Lung (tissue), 12 donors: Measurements from ENCODE around the gene MAGEC3. TPM values are rescaled to one million over a fixed set of nuclear protein-coding genes. Genes with fewer than 3 reads are reported as not detected.

Source experiments
- ATAC-seq: fragments of 200-7000 bp; cut with Tn5 transposase; one replicate; pipeline ENCODE4 v1.9.1; 2020; ENCODE audit warnings: moderate number of reproducible peaks; ENCODE audit not compliant: insufficient read depth, low FRiP score
- DNase-seq, 3 donors: peaks; one replicate each; pipeline ENCODE4 v3.0.0-alpha.2; 2013 to 2017
- H3K27ac ChIP-seq, 2 donors: one replicate each; pipeline ENCODE4 v1.5.1; 2013; ENCODE audit warnings: mild to moderate bottlenecking in 2 of 2, moderate library complexity in 2 of 2, control low read depth in 1 of 2, inconsistent platforms in 1 of 2, low read depth in 1 of 2, low read length in 1 of 2
- H3K27me3 ChIP-seq, 3 donors: one replicate each; pipeline ENCODE4 v1.5.1; 2013; ENCODE audit warnings: low read length in 2 of 3; ENCODE audit not compliant: control insufficient read depth in 3 of 3, insufficient read depth in 3 of 3
- H3K36me3 ChIP-seq, 4 donors: one replicate each; pipeline ENCODE4 v1.5.1; 2013; ENCODE audit warnings: low read length in 4 of 4, mild to moderate bottlenecking in 1 of 4, moderate library complexity in 1 of 4; ENCODE audit not compliant: control insufficient read depth in 4 of 4, insufficient read depth in 4 of 4
- H3K4me1 ChIP-seq, 5 donors: one replicate each; pipeline ENCODE4 v1.5.1; 2013; ENCODE audit warnings: low read length in 5 of 5, mild to moderate bottlenecking in 2 of 5, moderate library complexity in 1 of 5; ENCODE audit not compliant: control insufficient read depth in 5 of 5, insufficient read depth in 5 of 5
- H3K4me3 ChIP-seq: one replicate; pipeline ENCODE4 v1.5.1; 2013; ENCODE audit warnings: mild to moderate bottlenecking, control low read depth, moderate library complexity
- H3K9ac ChIP-seq, 2 donors: one replicate each; pipeline ENCODE4 v1.5.1; 2013; ENCODE audit warnings: low read length in 2 of 2, control low read depth in 1 of 2; ENCODE audit not compliant: insufficient read depth in 1 of 2
- H3K9me3 ChIP-seq, 4 donors: one replicate each; pipeline ENCODE4 v1.5.1; 2013; ENCODE audit warnings: low read length in 3 of 4, mild to moderate bottlenecking in 1 of 4, moderate library complexity in 1 of 4; ENCODE audit not compliant: control insufficient read depth in 4 of 4, insufficient read depth in 3 of 4
- CTCF ChIP-seq: IDR thresholded peaks from 2 replicates; pipeline ENCODE4 v1.5.1; 2012; ENCODE audit warnings: mild to moderate bottlenecking; ENCODE audit errors: control extremely low read depth, extremely low read depth
- WGBS, 2 donors: extraction: QIAGEN DNeasy Blood & Tissue Kit; methylation state at CpG; one replicate each; pipeline ENCODE4 v1.1.7; 2013; 5-methylcytosine and 5-hydroxymethylcytosine counted together
- polyA plus RNA-seq, 2 donors: library from polyadenylated mRNA; stranded (reverse); fragments of 200-250 nt; gene quantifications; one replicate each; pipeline ENCODE4 v1.2.1, GENCODE V29; 2013
- total RNA-seq, 2 donors: library from RNA; depleted of rRNA in 1 of 2; stranded (reverse); fragments of >200 nt in 1 of 2; gene quantifications; one replicate each; pipeline ENCODE4 v1.2.1, GENCODE V29; 2014 to 2021
- donor health status: control.
- donor health status: control.
- donor health status: Bipolar disorder and iron deficiency.
- donor health status: healthy.
- donor health status: DM: yes; HTN: yes; CAD: no.

MAGEC3 gene
- total and polyA plus RNA-seq, 4 donors, result not detected

- Histone ChIP-seq H3K9me3 (no peaks in the 10 kb centered on the region), H3K9ac (no peak overlapping the region), H3K36me3 (no peaks in the 10 kb centered on the region), H3K4me3 (no peak overlapping the region), H3K4me1 (no peaks in the 10 kb centered on the region), H3K27ac (no peak overlapping the region), H3K27me3 (peaks cover 0 to 2% (median 0%) of the 10 kb centered on the region in 3 donors)
- DNase-seq, result no peak
- no peak for ATAC-seq
- 74 to 76% methylated on average over 7 of the region's 7 CpGs for WGBS, 2 donors
- no peak for TF ChIP-seq CTCF
Measured at GRCh38 chrX:141945426-141945825, 107.3 kb downstream of the MAGEC3 start.

- no peak for DNase-seq
- H3K9ac ChIP-seq, result no peak overlapping the region
- H3K36me3 ChIP-seq, result no peaks in the 10 kb centered on the region
- no peak overlapping the region for H3K27ac ChIP-seq
- H3K4me1 ChIP-seq, result no peaks in the 10 kb centered on the region
- no peak for ATAC-seq
- H3K27me3 ChIP-seq, result peaks cover 0 to 2% (median 0%) of the 10 kb centered on the region in 3 donors
- no peak for TF ChIP-seq CTCF
- 76 to 90% methylated on average over 3 of the region's 3 CpGs for WGBS, 2 donors
- peaks cover 0 to 7% (median 0%) of the 10 kb centered on the region in 4 donors for H3K9me3 ChIP-seq
- H3K4me3 ChIP-seq, result no peak overlapping the region
Measured at GRCh38 chrX:141947350-141947749, 109.2 kb downstream of the MAGEC3 start.

Other genes starting within 250 kb of the MAGEC3 start
- not detected for gene SPANXA2, start 248.6 kb upstream of the MAGEC3 start, total RNA-seq
- not detected for gene SPANXA2, start 248.6 kb upstream of the MAGEC3 start, polyA plus RNA-seq
- not detected for gene SPANXD, start 139.6 kb upstream of the MAGEC3 start, total RNA-seq
- gene SPANXD, start 139.6 kb upstream of the MAGEC3 start, polyA plus RNA-seq, result not detected
- gene MAGEC1, start 65.6 kb downstream of the MAGEC3 start, total RNA-seq, result under 1 TPM in 1 of 2 donors, not detected in 1; 0.48 TPM
- gene MAGEC1, start 65.6 kb downstream of the MAGEC3 start, polyA plus RNA-seq, result not detected